Transverse colon (tissue), 4 donors: ENCODE results near the gene UNC5B. TPM values are rescaled to one million over a fixed set of nuclear protein-coding genes. Genes with fewer than 3 reads are reported as not detected.
A peak's percentile ranks its signal among the peaks of the same experiment; 100 is the strongest.

Source experiments
- DNase-seq: peaks from one replicate; pipeline ENCODE4 v3.0.0-alpha.2; 2019
- H3K27ac ChIP-seq, 4 donors: fragments of 200-600 bp; sonication (generic); 2 replicates each; pipeline ENCODE4 v1.5.1; 2016 to 2018; ENCODE audit warnings: inconsistent platforms in 4 of 4
- H3K27me3 ChIP-seq: fragments of 200-600 bp; sonication (generic); 2 replicates; pipeline ENCODE4 v1.5.1; 2017; ENCODE audit warnings: inconsistent platforms
- H3K36me3 ChIP-seq, 4 donors: fragments of 200-600 bp; sonication (generic); 2 replicates each; pipeline ENCODE4 v1.5.1; 2017 to 2019; ENCODE audit warnings: inconsistent platforms in 4 of 4
- H3K4me1 ChIP-seq, 4 donors: fragments of 200-600 bp; sonication (generic); 2 replicates each; pipeline ENCODE4 v1.5.1; 2017 to 2020; ENCODE audit warnings: inconsistent platforms in 4 of 4
- H3K4me3 ChIP-seq, 4 donors: fragments of 200-600 bp; sonication (generic); 1 replicate in 1 of 4; 2 replicates in 3 of 4; pipeline versions ENCODE4 v1.5.1 to v1.6.1; 2017 to 2019; ENCODE audit warnings: inconsistent platforms in 4 of 4
- H3K9me3 ChIP-seq, 2 donors: fragments of 200-600 bp; sonication (generic); 2 replicates each; pipeline ENCODE4 v1.5.1; 2017 to 2019; ENCODE audit warnings: inconsistent platforms in 2 of 2
- CTCF ChIP-seq, 5 experiments: fragments of 200-600 bp in 3 of 5; fragments of 450-650 bp in 2 of 5; sonication (generic) in 3 of 5; IDR thresholded peaks; 1 replicate in 2 of 5; 2 replicates in 3 of 5; pipeline ENCODE4 v1.5.1; 2016 to 2017; ENCODE audit warnings: antibody characterized with exemption in 5 of 5, inconsistent platforms in 3 of 5, mild to moderate bottlenecking in 2 of 5, moderate library complexity in 1 of 5
- EP300 ChIP-seq: sonication (generic); formaldehyde crosslinking; IDR thresholded peaks from one replicate; pipeline ENCODE4 v1.6.1; 2017; ENCODE audit warnings: antibody characterized with exemption, low read depth
- POLR2A ChIP-seq: fragments of 450-650 bp; IDR thresholded peaks from one replicate; pipeline ENCODE4 v1.6.1; 2016; ENCODE audit warnings: antibody characterized with exemption, mild to moderate bottlenecking, moderate library complexity
- POLR2AphosphoS5 ChIP-seq, 3 donors: sonication (generic); formaldehyde crosslinking; IDR thresholded peaks; one replicate each; pipeline ENCODE4 v1.6.1; 2016; ENCODE audit warnings: antibody characterized with exemption in 3 of 3
- WGBS, 2 donors: methylation state at CpG; one replicate each; pipeline ENCODE4 v1.1.5; 2018; ENCODE audit warnings: low coverage in 1 of 2; 5-methylcytosine and 5-hydroxymethylcytosine counted together
- in situ Hi-C, 4 donors: fragments of 200-750 bp; cut with MboI; loops; one replicate each; pipeline versions ENCODE4 v1.15.0 to v1.15.1; 2017; ENCODE audit warnings: low sequenced_read_pairs in 3 of 4, low pct_ligation_motif_present in 1 of 4, low pct_unique_long_range_greater_than_20kb in 1 of 4
- intact Hi-C: fragments of 100-400 bp; cut with DNase I; formaldehyde crosslinking; loops from one replicate; pipeline ENCODE4 v1.15.1; 2023; ENCODE audit warnings: low total_unique reads
- total RNA-seq, 4 donors: library from RNA; depleted of rRNA; stranded (reverse); fragments of >200 nt; gene quantifications; one replicate each; pipeline ENCODE4 v1.1.0, GENCODE V29; 2016

UNC5B gene
- total RNA-seq, 4 donors from 2014 or later = 12.3 to 74.1 (median 41.2) TPM

- Histone ChIP-seq H3K27me3 (no peaks in the 10 kb centered on the region), H3K4me3 (no peak overlapping the region), H3K27ac (peak overlapping the region; percentile 80 to 92 (median 90)), H3K36me3 (no peaks in the 10 kb centered on the region), H3K4me1 (peaks cover 56 to 78% (median 63%) of the 10 kb centered on the region in 4 donors), H3K9me3 (no peaks in the 10 kb centered on the region)
- 74% methylated on average over 4 of the region's 4 CpGs; no CpG with 5 or more reads in 1 of the 2 donors for WGBS, 2 donors
- in situ Hi-C loops (no loop called here), intact Hi-C loops (no loop called here)
- no peak for DNase-seq
- TF ChIP-seq EP300 = no peak
- TF ChIP-seq POLR2AphosphoS5 (IDR thresholded peaks at IDR 0.05) = no peak
- no peak for TF ChIP-seq POLR2A
- TF ChIP-seq CTCF (IDR thresholded peaks at IDR 0.05) = no peak
Observed at GRCh38 chr10:71247414-71247705, 35.0 kb downstream of the UNC5B start.

DNA sequence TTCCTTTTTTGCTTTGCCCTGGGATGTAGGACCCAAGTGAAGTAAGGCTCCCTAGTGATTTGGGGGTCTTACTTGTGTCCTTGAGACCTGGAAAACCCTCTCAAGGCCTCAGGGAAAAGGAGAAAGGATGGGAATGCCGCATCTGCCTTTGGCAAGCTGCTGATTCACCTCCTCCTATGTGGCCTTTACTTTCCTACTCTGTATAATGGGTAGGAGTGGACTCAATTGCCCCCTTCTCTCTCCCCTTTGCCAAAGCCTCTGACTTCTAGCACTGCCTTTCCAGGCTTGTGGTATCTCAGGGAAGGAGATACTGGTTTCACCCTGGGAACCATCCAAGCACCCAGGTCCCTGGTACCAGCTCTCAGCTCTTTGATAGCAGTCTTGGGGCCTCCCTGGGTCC lies 35.4 kb downstream of the UNC5B start:
- peaks cover 51 to 78% (median 64%) of the 10 kb centered on the region in 4 donors for H3K4me1 ChIP-seq
- H3K27me3 ChIP-seq = no peaks in the 10 kb centered on the region
- no peaks in the 10 kb centered on the region for H3K9me3 ChIP-seq
- no peak for DNase-seq
- intact Hi-C loops (no loop called here), in situ Hi-C loops (no loop called here)
- no peak overlapping the region for H3K4me3 ChIP-seq
- no peaks in the 10 kb centered on the region for H3K36me3 ChIP-seq
- WGBS, 2 donors = 100% methylated on average over 1 of the region's 1 CpG; no CpG with 5 or more reads in 1 of the 2 donors
- peak overlapping the region; percentile 80 to 92 (median 90) for H3K27ac ChIP-seq
- no peak for TF ChIP-seq EP300
- TF ChIP-seq POLR2A = no peak
- no peak for TF ChIP-seq CTCF (IDR thresholded peaks at IDR 0.05)
- TF ChIP-seq POLR2AphosphoS5 (IDR thresholded peaks at IDR 0.05) = no peak

- H3K27me3 ChIP-seq = no peaks in the 10 kb centered on the region
- H3K9me3 ChIP-seq = no peaks in the 10 kb centered on the region
- intact Hi-C loops = no loop called here
- no peak for DNase-seq
- 74 to 100% methylated on average over 1 to 6 of the region's 6 CpGs for WGBS, 2 donors
- H3K27ac ChIP-seq = peak overlapping the region; percentile 80 to 92 (median 90)
- in situ Hi-C loops = no loop called here
- H3K4me1 ChIP-seq = peaks cover 47 to 78% (median 64%) of the 10 kb centered on the region in 4 donors
- TF ChIP-seq POLR2A (no peak), EP300 (no peak), POLR2AphosphoS5 (IDR thresholded peaks at IDR 0.05) (no peak), CTCF (IDR thresholded peaks at IDR 0.05) (no peak)
- H3K4me3 ChIP-seq = no peak overlapping the region
- H3K36me3 ChIP-seq = no peaks in the 10 kb centered on the region
Observed at GRCh38 chr10:71248210-71248609, 35.8 kb downstream of the UNC5B start.

DNA sequence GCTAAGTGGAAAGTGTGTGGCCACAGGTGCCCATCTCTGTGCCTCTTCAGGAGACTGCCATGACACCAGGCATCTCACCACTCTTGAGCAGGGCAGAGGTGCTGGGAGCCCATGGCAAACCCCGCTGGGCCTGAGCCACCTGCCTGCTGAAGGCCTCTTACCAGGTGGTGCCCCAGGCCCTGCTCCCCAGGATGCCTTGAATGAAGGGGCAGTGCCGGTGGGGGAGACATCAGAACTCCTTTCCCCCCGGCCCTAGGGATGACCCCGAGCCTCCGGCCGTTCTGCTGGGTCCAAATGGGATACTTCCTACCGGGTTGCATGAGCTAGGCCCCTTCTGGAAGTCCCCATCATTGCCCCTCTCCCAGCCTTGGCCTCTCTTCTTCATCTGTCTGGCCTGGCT lies 37.6 kb downstream of the UNC5B start:
- H3K4me3 ChIP-seq = no peak overlapping the region
- H3K27ac ChIP-seq = no peak overlapping the region
- no peaks in the 10 kb centered on the region for H3K9me3 ChIP-seq
- 86% methylated on average over 7 of the region's 7 CpGs; no CpG with 5 or more reads in 1 of the 2 donors for WGBS, 2 donors
- DNase-seq = no peak
- peaks cover 35 to 75% (median 52%) of the 10 kb centered on the region in 4 donors for H3K4me1 ChIP-seq
- no peak for TF ChIP-seq POLR2A
- TF ChIP-seq CTCF (IDR thresholded peaks at IDR 0.05) = no peak
- no peak for TF ChIP-seq EP300
- no peak for TF ChIP-seq POLR2AphosphoS5 (IDR thresholded peaks at IDR 0.05)
- no peaks in the 10 kb centered on the region for H3K36me3 ChIP-seq
- in situ Hi-C loops (no loop called here), intact Hi-C loops (no loop called here)
- no peaks in the 10 kb centered on the region for H3K27me3 ChIP-seq
